Endothelial cell of umbilical vein (primary cell): Measurements from ENCODE around the gene HEATR5A. TPM values are rescaled to one million over a fixed set of nuclear protein-coding genes. Genes with fewer than 3 reads are reported as not detected.

Experiments
- BruUV-seq: library from RNA; stranded (reverse); fragments of 400-500 nt; replicated peaks from 2 replicates; lab custom pipeline; 2021; lab: Mats Ljungman, UMichigan
- CTCF ChIA-PET: fragments of 300-600, 350-600 bp; sonication (Branson Sonifier 250); formaldehyde crosslinking; loops from one replicate; lab custom pipeline; 2021; ENCODE audit warnings: antibody characterized with exemption, inconsistent platforms; lab: Charles Lee
- POLR2A ChIA-PET: fragments of 300-600, 350-600 bp; sonication (Branson Sonifier 250); formaldehyde crosslinking; loops from one replicate; lab custom pipeline; 2021; ENCODE audit warnings: antibody characterized with exemption, inconsistent platforms; lab: Charles Lee
- DNase-seq: peaks from one replicate; pipeline ENCODE4 v3.0.0-alpha.2; 2011; ENCODE audit warnings: low read depth, low spot score
- FAIRE-seq: peaks from 2 replicates; lab custom pipeline; 2011; peaks lifted over from hg19 to GRCh38; lab: Jason Lieb, UNC
- H2AFZ ChIP-seq: 2 replicates; pipeline ENCODE4 v1.6.0; 2012; ENCODE audit warnings: low read depth, low read length, control low read depth, inconsistent platforms
- H3K27ac ChIP-seq: 2 replicates; pipeline ENCODE4 v1.5.1; 2011; ENCODE audit warnings: low read depth, mild to moderate bottlenecking, control low read depth, low read length, moderate library complexity; ENCODE audit not compliant: insufficient read depth
- H3K27me3 ChIP-seq, 2 experiments: 2 replicates each; pipeline versions ENCODE4 v1.6.0 to v1.6.1; 2011; ENCODE audit warnings: low read length in 2 of 2, mixed read lengths in 1 of 2; ENCODE audit not compliant: control insufficient read depth in 2 of 2, insufficient read depth in 2 of 2
- H3K36me3 ChIP-seq, 2 experiments: 2 replicates in 1 of 2; 3 replicates in 1 of 2; pipeline ENCODE4 v1.5.1; 2011; ENCODE audit warnings: low read length in 2 of 2, mild to moderate bottlenecking in 1 of 2, moderate library complexity in 1 of 2; ENCODE audit not compliant: control insufficient read depth in 2 of 2, insufficient read depth in 2 of 2; ENCODE audit errors: extremely low read depth in 1 of 2
- H3K4me1 ChIP-seq: 3 replicates; pipeline ENCODE4 v1.5.1; 2011; ENCODE audit warnings: mild to moderate bottlenecking, low read length; ENCODE audit not compliant: control insufficient read depth, insufficient read depth; ENCODE audit errors: extremely low read depth
- H3K4me2 ChIP-seq: 2 replicates; pipeline ENCODE4 v1.6.1; 2011; ENCODE audit warnings: low read length, control low read depth, mixed read lengths; ENCODE audit not compliant: insufficient read depth
- H3K4me3 ChIP-seq, 3 experiments: fragments of 200-600 bp in 1 of 3; sonication (generic), shearing (Covaris generic) in 1 of 3; replicated peaks in 1 of 3; 2 replicates each; pipeline ENCODE4 v1.5.1; 2011 to 2016; ENCODE audit warnings: control low read depth in 3 of 3, low read length in 3 of 3, mild to moderate bottlenecking in 2 of 3, inconsistent platforms in 1 of 3, low read depth in 1 of 3, moderate library complexity in 1 of 3; ENCODE audit not compliant: insufficient read depth in 1 of 3
- H3K79me2 ChIP-seq: 2 replicates; pipeline ENCODE4 v1.6.0; 2012; ENCODE audit warnings: low read length, inconsistent platforms; ENCODE audit not compliant: control insufficient read depth, insufficient read depth
- H3K9ac ChIP-seq: replicated peaks from 2 replicates; pipeline ENCODE3; 2011; ENCODE audit warnings: low read length, control low read depth; ENCODE audit not compliant: insufficient read depth; ENCODE audit errors: extremely low read depth
- H3K9me1 ChIP-seq: replicated peaks from 3 replicates; pipeline ENCODE4 v1.6.0; 2011; ENCODE audit warnings: mild to moderate bottlenecking, low read length; ENCODE audit not compliant: control insufficient read depth, insufficient read depth; ENCODE audit errors: extremely low read depth
- H3K9me3 ChIP-seq: replicated peaks from 2 replicates; pipeline ENCODE4 v1.5.1; 2012; ENCODE audit warnings: low read length, inconsistent platforms; ENCODE audit not compliant: control insufficient read depth, insufficient read depth
- H4K20me1 ChIP-seq: replicated peaks from 2 replicates; pipeline ENCODE3; 2011; ENCODE audit warnings: mild to moderate bottlenecking, low read length; ENCODE audit not compliant: control insufficient read depth, insufficient read depth; ENCODE audit errors: extremely low read depth
- EZH2 ChIP-seq: IDR thresholded peaks from 2 replicates; pipeline ENCODE4 v1.6.1; 2012; ENCODE audit warnings: borderline replicate concordance, low read depth, mild to moderate bottlenecking, moderate library complexity, low read length, inconsistent platforms; ENCODE audit not compliant: severe bottlenecking
- FOS ChIP-seq: IDR thresholded peaks from 2 replicates; pipeline ENCODE4 v1.6.1; 2011; ENCODE audit warnings: mild to moderate bottlenecking, low read length, moderate library complexity, borderline replicate concordance; ENCODE audit not compliant: insufficient read depth
- GATA2 ChIP-seq: IDR thresholded peaks from 2 replicates; pipeline ENCODE4 v1.7.0; 2011; ENCODE audit warnings: low read depth, mild to moderate bottlenecking, moderate library complexity, mixed read lengths, low read length; ENCODE audit not compliant: insufficient read length, insufficient read depth
- JUN ChIP-seq: IDR thresholded peaks from 2 replicates; pipeline ENCODE4 v1.6.1; 2011; ENCODE audit warnings: borderline replicate concordance, low read depth; ENCODE audit not compliant: insufficient read length, insufficient read depth
- MYC ChIP-seq: IDR thresholded peaks from one replicate; pipeline ENCODE4 v1.6.1; 2011; ENCODE audit warnings: mild to moderate bottlenecking, low read depth, low read length
- POLR2A ChIP-seq: IDR thresholded peaks from 2 replicates; pipeline ENCODE4 v1.6.1; 2012; ENCODE audit warnings: low read depth, mild to moderate bottlenecking, control low read depth, low read length
- POLR2AphosphoS5 ChIP-seq: IDR thresholded peaks from 2 replicates; pipeline ENCODE4 v1.6.1; 2012; ENCODE audit warnings: low read depth, mild to moderate bottlenecking, control low read depth, low read length, moderate library complexity; ENCODE audit not compliant: insufficient read depth
- dilution Hi-C: fragments of 300-500 bp; cut with MboI; formaldehyde crosslinking; loops from one replicate; pipeline ENCODE4 v1.15.0; 2019; ENCODE audit warnings: low sequenced_read_pairs; ENCODE audit not compliant: extremely low pct_ligation_motif_present
- intact Hi-C: fragments of 100-400 bp; cut with micrococcal nuclease; formaldehyde crosslinking; loops from one replicate; pipeline ENCODE4 v1.10.0; 2022
- polyA plus RNA-seq, 4 experiments: library from polyadenylated mRNA; depleted of rRNA in 3 of 4; stranded (reverse) in 3 of 4; unstranded in 1 of 4; fragments of >200 nt; gene quantifications; 2 replicates each; pipeline versions ENCODE4 v1.2.1 to v1.2.3, GENCODE V29; 2011 to 2012; ENCODE audit warnings: missing spikeins in 1 of 4
- total RNA-seq: library from RNA; stranded (reverse); gene quantifications from 2 replicates; pipeline ENCODE4 v1.2.3, GENCODE V29; 2021
- TF ChIP-seq, protein P1 (sequence below), 2 donors: IDR thresholded peaks; 1 replicate in 1 of 2; 2 replicates in 1 of 2; pipeline ENCODE4 v1.5.1; 2011; ENCODE audit warnings: low read length in 2 of 2, mild to moderate bottlenecking in 2 of 2, moderate library complexity in 2 of 2, control low read depth in 1 of 2, inconsistent platforms in 1 of 2, low read depth in 1 of 2; ENCODE audit not compliant: insufficient read depth in 1 of 2; ENCODE audit errors: extremely low read depth in 1 of 2
- TF ChIP-seq, protein P2 (sequence below): IDR thresholded peaks from 2 replicates; pipeline ENCODE4 v1.6.1; 2011; ENCODE audit not compliant: insufficient read depth, insufficient read length

The HEATR5A gene
- total and polyA plus RNA-seq, 2 donors (not counting 3 experiments of a cell fraction or from before 2014, with no cell fraction given) = 12.6 to 45.3 TPM

DNA sequence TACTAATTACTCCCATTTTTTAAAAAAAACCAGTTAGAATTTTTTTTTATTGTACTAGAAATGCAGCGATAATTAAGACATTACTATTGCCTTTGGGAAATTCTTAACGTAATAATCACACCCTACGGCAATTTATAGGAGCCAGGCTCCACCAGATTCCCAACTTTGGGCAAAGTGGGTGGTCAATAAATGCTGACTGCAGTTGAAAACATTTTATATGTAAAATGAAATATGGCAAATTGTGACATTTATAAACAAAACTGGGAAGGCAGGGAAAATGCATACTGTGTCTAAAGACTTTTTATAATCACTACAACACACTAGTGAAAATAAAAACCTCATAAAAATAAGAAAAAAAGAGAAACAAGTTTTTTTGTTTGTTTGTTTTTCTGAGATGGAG lies 119.5 kb downstream of the HEATR5A start:
- no TSS peak for BruUV-seq
- Histone ChIP-seq H3K4me1 (peaks cover 5% of the 10 kb centered on the region), H3K9ac (no peak overlapping the region), H3K4me3 (no peak overlapping the region), H3K36me3 (peaks cover 3 to 12% of the 10 kb centered on the region in 2 experiments), H3K9me1 (no peaks in the 10 kb centered on the region), H3K9me3 (no peaks in the 10 kb centered on the region), H3K4me2 (no peak overlapping the region), H4K20me1 (no peaks in the 10 kb centered on the region), H3K79me2 (no peaks in the 10 kb centered on the region), H3K27me3 (no peaks in the 10 kb centered on the region), H3K27ac (no peak overlapping the region), H2AFZ (no peak overlapping the region)
- ChIA-PET POLR2A (no interaction called here), CTCF (interaction anchor here (1.1 kb wide), 1 partner anchor 93 kb away, joined by 3 read pairs; the partner anchor contains the start of gene HECTD1)
- dilution Hi-C loops (no loop called here), intact Hi-C loops (no loop called here)
- TF ChIP-seq POLR2AphosphoS5 (no peak), FOS (no peak), EZH2 (no peak), MYC (no peak), GATA2 (no peak), JUN (no peak), POLR2A (no peak)
- TF ChIP-seq, protein P1, sequence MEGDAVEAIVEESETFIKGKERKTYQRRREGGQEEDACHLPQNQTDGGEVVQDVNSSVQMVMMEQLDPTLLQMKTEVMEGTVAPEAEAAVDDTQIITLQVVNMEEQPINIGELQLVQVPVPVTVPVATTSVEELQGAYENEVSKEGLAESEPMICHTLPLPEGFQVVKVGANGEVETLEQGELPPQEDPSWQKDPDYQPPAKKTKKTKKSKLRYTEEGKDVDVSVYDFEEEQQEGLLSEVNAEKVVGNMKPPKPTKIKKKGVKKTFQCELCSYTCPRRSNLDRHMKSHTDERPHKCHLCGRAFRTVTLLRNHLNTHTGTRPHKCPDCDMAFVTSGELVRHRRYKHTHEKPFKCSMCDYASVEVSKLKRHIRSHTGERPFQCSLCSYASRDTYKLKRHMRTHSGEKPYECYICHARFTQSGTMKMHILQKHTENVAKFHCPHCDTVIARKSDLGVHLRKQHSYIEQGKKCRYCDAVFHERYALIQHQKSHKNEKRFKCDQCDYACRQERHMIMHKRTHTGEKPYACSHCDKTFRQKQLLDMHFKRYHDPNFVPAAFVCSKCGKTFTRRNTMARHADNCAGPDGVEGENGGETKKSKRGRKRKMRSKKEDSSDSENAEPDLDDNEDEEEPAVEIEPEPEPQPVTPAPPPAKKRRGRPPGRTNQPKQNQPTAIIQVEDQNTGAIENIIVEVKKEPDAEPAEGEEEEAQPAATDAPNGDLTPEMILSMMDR (IDR thresholded peaks at IDR 0.05; ENCODE audit: extremely low read depth in 1 of 2, insufficient read depth in 1 of 2, low read depth in 1 of 2, low read length in 2 of 2) = no peak
- TF ChIP-seq, protein P2, sequence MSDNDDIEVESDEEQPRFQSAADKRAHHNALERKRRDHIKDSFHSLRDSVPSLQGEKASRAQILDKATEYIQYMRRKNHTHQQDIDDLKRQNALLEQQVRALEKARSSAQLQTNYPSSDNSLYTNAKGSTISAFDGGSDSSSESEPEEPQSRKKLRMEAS = no peak
- no peak for FAIRE-seq
- DNase-seq = no peak
